Measurements from ENCODE around the gene GRB2. TPM values are rescaled to one million over a fixed set of nuclear protein-coding genes. Genes with fewer than 3 reads are reported as not detected.

The GRB2 gene
- total RNA-seq, 1 donor from 2014 or later = 59.1 TPM

DNA sequence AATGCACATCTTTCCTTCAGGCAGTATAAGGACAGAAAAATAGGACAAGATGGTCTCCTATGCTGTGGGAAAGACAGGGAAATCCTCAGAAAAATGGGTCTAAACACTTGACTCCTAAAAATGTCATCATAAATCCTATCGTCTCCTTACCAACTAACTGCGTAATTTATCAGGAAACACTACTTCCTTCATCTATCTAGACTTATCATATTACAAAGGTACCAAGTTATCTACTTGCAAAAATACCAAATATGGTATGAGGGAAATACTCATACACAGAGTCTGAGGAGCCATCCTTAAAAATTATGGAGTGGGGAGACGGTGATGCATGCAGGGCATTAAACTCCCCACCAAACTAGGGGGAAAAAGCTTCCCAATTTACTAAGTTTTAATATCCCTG is 44.1 kb downstream of the GRB2 start:
- H3K4me1 Mint-ChIP-seq (ENCODE audit: unreplicated experiment) = peaks cover 41% of the 10 kb centered on the region
- H3K9me3 Mint-ChIP-seq (ENCODE audit: unreplicated experiment) = no peaks in the 10 kb centered on the region
- no peak overlapping the region for H3K4me3 Mint-ChIP-seq (ENCODE audit: unreplicated experiment)
- no peak for DNase-seq (ENCODE audit: extremely low spot score, unreplicated experiment)
- H3K36me3 Mint-ChIP-seq (ENCODE audit: unreplicated experiment) = no peaks in the 10 kb centered on the region
- no peaks in the 10 kb centered on the region for H3K27me3 Mint-ChIP-seq (ENCODE audit: unreplicated experiment)
- TF ChIP-seq, protein P1, sequence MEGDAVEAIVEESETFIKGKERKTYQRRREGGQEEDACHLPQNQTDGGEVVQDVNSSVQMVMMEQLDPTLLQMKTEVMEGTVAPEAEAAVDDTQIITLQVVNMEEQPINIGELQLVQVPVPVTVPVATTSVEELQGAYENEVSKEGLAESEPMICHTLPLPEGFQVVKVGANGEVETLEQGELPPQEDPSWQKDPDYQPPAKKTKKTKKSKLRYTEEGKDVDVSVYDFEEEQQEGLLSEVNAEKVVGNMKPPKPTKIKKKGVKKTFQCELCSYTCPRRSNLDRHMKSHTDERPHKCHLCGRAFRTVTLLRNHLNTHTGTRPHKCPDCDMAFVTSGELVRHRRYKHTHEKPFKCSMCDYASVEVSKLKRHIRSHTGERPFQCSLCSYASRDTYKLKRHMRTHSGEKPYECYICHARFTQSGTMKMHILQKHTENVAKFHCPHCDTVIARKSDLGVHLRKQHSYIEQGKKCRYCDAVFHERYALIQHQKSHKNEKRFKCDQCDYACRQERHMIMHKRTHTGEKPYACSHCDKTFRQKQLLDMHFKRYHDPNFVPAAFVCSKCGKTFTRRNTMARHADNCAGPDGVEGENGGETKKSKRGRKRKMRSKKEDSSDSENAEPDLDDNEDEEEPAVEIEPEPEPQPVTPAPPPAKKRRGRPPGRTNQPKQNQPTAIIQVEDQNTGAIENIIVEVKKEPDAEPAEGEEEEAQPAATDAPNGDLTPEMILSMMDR (IDR thresholded peaks at IDR 0.05) = no peak
- no peak overlapping the region for H3K27ac Mint-ChIP-seq (ENCODE audit: unreplicated experiment)

DNA sequence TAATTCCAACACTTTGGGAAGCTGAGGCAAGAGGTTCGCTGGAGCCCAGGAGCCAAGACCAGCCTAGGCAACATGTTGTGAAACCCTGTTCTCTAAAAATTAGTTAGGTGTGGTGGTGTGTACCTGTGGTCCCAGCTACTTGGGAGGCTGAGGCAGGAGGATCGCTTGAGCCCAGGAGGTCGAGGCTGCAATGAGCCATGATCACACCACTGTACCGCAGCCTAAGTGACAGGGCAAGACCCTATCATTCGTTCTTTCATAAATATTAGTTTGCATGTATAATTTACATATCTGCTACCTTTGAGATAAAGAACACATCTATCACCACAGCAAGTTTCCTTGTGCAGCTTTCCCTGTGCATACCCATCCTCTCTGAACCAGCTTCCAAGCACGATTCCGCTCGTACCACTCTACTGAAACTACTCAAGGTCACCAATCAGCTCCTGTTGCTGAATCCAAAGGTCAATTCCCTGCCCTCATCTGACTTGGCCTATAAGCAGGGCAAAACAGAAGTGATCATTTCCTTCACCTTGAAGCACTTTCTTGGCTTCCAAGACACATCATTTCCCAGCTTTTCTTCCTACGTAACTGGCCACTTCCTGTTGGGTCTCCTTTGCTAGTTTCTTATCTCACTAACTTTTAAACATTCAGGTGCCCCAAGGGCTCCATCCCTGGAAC is 49.1 kb downstream of the GRB2 start:
- TF ChIP-seq, protein P1 (IDR thresholded peaks at IDR 0.05) = no peak
- DNase-seq (ENCODE audit: extremely low spot score, unreplicated experiment) = no peak
- H3K27ac Mint-ChIP-seq (ENCODE audit: unreplicated experiment) = no peak overlapping the region
- H3K27me3 Mint-ChIP-seq (ENCODE audit: unreplicated experiment) = no peaks in the 10 kb centered on the region
- H3K9me3 Mint-ChIP-seq (ENCODE audit: unreplicated experiment) = no peaks in the 10 kb centered on the region
- no peak overlapping the region for H3K4me3 Mint-ChIP-seq (ENCODE audit: unreplicated experiment)
- peaks cover 7% of the 10 kb centered on the region for H3K4me1 Mint-ChIP-seq (ENCODE audit: unreplicated experiment)
- no peaks in the 10 kb centered on the region for H3K36me3 Mint-ChIP-seq (ENCODE audit: unreplicated experiment)

DNA sequence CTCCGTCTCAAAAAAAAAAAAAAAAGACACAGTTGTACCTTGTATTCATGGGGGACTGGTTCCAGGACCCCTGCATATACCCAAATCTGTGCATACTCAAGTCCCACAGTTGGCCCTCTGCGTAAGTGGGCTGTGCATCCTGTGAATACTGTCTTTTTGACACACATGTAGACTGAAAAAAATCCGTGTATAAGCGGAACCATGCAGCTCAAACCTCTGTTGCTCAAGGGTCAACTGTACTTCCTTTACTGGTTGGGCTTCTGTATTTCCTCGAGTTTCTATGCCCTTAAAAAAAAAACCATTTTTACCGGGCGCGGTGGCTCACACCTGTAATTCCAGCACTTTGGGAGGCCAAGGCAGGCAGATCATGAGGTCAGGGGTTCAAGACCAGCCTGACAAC is 52.3 kb downstream of the GRB2 start:
- DNase-seq (ENCODE audit: extremely low spot score, unreplicated experiment) = no peak
- peaks cover 4% of the 10 kb centered on the region for H3K4me1 Mint-ChIP-seq (ENCODE audit: unreplicated experiment)
- no peak overlapping the region for H3K4me3 Mint-ChIP-seq (ENCODE audit: unreplicated experiment)
- no peak overlapping the region for H3K27ac Mint-ChIP-seq (ENCODE audit: unreplicated experiment)
- TF ChIP-seq, protein P1 (IDR thresholded peaks at IDR 0.05) = no peak
- H3K9me3 Mint-ChIP-seq (ENCODE audit: unreplicated experiment) = no peaks in the 10 kb centered on the region
- no peaks in the 10 kb centered on the region for H3K27me3 Mint-ChIP-seq (ENCODE audit: unreplicated experiment)
- no peaks in the 10 kb centered on the region for H3K36me3 Mint-ChIP-seq (ENCODE audit: unreplicated experiment)

DNA sequence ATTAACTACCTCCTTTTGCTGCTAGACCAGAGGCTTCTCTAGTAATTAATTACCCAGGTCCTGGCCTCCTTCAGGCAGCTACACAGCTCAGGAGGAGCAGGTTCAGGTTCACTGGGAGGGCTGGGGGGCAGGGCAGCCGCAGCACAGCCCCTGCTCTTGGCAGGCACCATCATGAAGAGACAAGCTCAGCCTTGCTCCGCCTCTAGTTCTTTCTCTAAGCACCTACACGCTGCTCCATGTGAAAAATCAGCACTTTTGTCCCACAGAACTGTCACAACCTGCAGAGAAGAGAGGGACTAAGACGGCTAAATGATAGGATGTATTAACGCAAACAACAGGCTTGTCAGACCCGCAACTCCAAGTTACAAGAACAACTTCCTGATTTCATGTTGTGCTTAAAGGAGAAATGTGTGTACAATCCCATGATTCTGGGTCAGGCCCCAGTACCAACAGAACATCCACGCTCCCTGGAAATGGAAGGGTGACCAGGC is 53.4 kb downstream of the GRB2 start:
- Mint-ChIP-seq H3K4me3 (ENCODE audit: unreplicated experiment) (no peak overlapping the region), H3K9me3 (ENCODE audit: unreplicated experiment) (no peaks in the 10 kb centered on the region), H3K27me3 (ENCODE audit: unreplicated experiment) (no peaks in the 10 kb centered on the region), H3K27ac (ENCODE audit: unreplicated experiment) (no peak overlapping the region), H3K4me1 (ENCODE audit: unreplicated experiment) (peaks cover 10% of the 10 kb centered on the region), H3K36me3 (ENCODE audit: unreplicated experiment) (no peaks in the 10 kb centered on the region)
- TF ChIP-seq, protein P1 (IDR thresholded peaks at IDR 0.05) = no peak
- DNase-seq (ENCODE audit: extremely low spot score, unreplicated experiment) = no peak

DNA sequence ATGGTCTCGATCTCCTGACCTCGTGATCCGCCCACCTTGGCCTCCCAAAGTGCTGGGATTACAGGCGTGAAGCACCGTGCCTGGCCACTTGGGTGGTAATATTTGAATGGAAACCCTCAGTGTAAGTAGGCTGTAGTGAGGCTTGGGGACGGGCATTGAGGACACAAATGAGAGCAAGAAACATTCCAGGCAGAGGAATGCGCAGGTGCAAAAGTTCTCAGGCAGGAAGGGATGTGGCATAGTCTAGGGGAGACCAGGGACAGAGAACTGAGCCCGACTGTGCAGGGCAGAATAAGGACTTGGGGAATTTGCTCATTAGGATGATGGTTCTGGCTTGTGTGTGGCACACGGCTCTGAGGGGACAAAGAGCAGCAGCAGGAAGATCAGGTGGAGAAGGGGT is 54.8 kb downstream of the GRB2 start:
- Mint-ChIP-seq H3K27ac (ENCODE audit: unreplicated experiment) (no peak overlapping the region), H3K36me3 (ENCODE audit: unreplicated experiment) (no peaks in the 10 kb centered on the region), H3K27me3 (ENCODE audit: unreplicated experiment) (no peaks in the 10 kb centered on the region), H3K4me1 (ENCODE audit: unreplicated experiment) (peaks cover 16% of the 10 kb centered on the region), H3K9me3 (ENCODE audit: unreplicated experiment) (no peaks in the 10 kb centered on the region), H3K4me3 (ENCODE audit: unreplicated experiment) (no peak overlapping the region)
- DNase-seq (ENCODE audit: extremely low spot score, unreplicated experiment) = no peak
- TF ChIP-seq, protein P1 (IDR thresholded peaks at IDR 0.05) = no peak

Data from osteocyte (in vitro differentiated cells).